HG03460 (cell line): Measurements from ENCODE around the gene WWOX.
"Not testable (repeated sequence)": the region's sequence is repeated elsewhere in the genome, so short reads cannot be mapped to it uniquely, and the experiment has no call there.

Experiments used
- ATAC-seq: cut with Tn5 transposase; IDR thresholded peaks from one replicate; pipeline ENCODE4 v1.9.1; 2021; ENCODE audit not compliant: unreplicated experiment

Gene WWOX

GRCh38 chr16:79026117-79026516 is 926.7 kb downstream of the WWOX start:
- no peak for ATAC-seq

- no peak for ATAC-seq
These were observed 937.1 kb downstream of the WWOX start for GRCh38 chr16:79036541-79036940.

GRCh38 chr16:79037521-79038373 is 938.3 kb downstream of the WWOX start:
- ATAC-seq, result no peak

- no peak for ATAC-seq
These were observed 941.8 kb downstream of the WWOX start for GRCh38 chr16:79041206-79041605.

- ATAC-seq, result no peak
These were observed 942.7 kb downstream of the WWOX start for GRCh38 chr16:79042141-79042540.

GRCh38 chr16:79042886-79043285 is 943.4 kb downstream of the WWOX start:
- ATAC-seq, result no peak

GRCh38 chr16:79045191-79045590 is 945.7 kb downstream of the WWOX start:
- no peak for ATAC-seq

GRCh38 chr16:79047337-79047736 is 947.9 kb downstream of the WWOX start:
- ATAC-seq, result no peak

- ATAC-seq, result no peak
These were observed 949.6 kb downstream of the WWOX start for GRCh38 chr16:79049040-79049439.

GRCh38 chr16:79050063-79050462 is 950.6 kb downstream of the WWOX start:
- no peak for ATAC-seq

GRCh38 chr16:79051313-79051712 is 951.9 kb downstream of the WWOX start:
- ATAC-seq, result no peak

GRCh38 chr16:79052198-79052597 is 952.7 kb downstream of the WWOX start:
- ATAC-seq, result not testable (repeated sequence)

- no peak for ATAC-seq
These were observed 954.1 kb downstream of the WWOX start for GRCh38 chr16:79053577-79053976.

GRCh38 chr16:79054211-79054984 is 954.9 kb downstream of the WWOX start:
- ATAC-seq, result no peak

- ATAC-seq, result no peak
These were observed 956.0 kb downstream of the WWOX start for GRCh38 chr16:79055251-79055970.

GRCh38 chr16:79061181-79061580 is 961.7 kb downstream of the WWOX start:
- no peak for ATAC-seq

- no peak for ATAC-seq
These were observed 962.9 kb downstream of the WWOX start for GRCh38 chr16:79062336-79062735.

- no peak for ATAC-seq
These were observed 963.4 kb downstream of the WWOX start for GRCh38 chr16:79062821-79063220.

GRCh38 chr16:79064256-79064972 is 965.0 kb downstream of the WWOX start:
- no peak for ATAC-seq

- no peak for ATAC-seq
These were observed 967.1 kb downstream of the WWOX start for GRCh38 chr16:79066561-79066960.

- ATAC-seq, result no peak
These were observed 968.1 kb downstream of the WWOX start for GRCh38 chr16:79067600-79067999.
